ENCODE results near the gene DZIP1. TPM values are rescaled to one million over a fixed set of nuclear protein-coding genes. Genes with fewer than 3 reads are reported as not detected.

DZIP1 gene
- total RNA-seq, 1 donor from 2014 or later = 1.2 TPM

DNA sequence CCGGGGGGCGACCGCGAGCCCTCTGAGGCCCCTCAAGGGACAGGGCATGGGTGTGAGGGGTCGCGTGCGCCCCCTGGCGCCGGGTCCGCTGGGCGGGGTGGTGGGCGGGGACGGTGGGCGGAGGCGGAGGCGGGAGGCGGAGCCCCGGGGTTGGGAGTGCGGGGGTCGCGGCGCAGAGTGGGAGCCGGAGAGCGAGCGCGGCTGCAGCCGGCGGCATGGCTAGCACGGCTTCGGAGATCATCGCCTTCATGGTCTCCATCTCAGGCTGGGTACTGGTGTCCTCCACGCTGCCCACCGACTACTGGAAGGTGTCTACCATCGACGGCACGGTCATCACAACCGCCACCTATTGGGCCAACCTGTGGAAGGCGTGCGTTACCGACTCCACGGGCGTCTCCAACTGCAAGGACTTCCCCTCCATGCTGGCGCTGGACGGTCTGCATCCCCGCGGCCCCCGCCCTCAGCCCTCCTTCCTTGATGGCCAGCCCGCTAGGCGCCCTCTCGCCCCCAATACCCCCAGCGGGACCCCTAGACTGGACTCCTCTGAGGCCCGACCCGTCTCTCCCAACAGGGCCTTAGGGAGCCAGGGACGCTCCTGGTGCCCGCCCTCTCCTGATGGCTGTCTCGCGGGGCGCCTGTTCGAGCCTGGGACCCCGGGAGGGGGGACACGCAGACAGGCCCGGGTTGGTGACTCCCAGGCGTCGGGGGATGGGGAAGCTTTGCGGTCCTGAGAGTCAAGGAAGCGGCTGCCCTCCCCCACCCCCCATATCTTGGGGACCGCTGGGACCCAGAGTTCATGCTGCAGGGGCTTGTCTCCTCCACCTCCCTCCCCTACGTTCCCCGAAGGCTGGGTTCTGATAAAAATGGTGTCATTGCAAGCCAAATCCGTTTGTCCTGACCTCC lies 91.7 kb downstream of the DZIP1 start, which contains the start of gene CLDN10:
TSS of gene CLDN10 (plus strand) at position 182 of the 903 bp plus-strand sequence. CDS start at position 216, 34 bp downstream.
- ATAC-seq = peak; percentile 31
- DNase-seq (ENCODE audit: low spot score) = no peak

DNA sequence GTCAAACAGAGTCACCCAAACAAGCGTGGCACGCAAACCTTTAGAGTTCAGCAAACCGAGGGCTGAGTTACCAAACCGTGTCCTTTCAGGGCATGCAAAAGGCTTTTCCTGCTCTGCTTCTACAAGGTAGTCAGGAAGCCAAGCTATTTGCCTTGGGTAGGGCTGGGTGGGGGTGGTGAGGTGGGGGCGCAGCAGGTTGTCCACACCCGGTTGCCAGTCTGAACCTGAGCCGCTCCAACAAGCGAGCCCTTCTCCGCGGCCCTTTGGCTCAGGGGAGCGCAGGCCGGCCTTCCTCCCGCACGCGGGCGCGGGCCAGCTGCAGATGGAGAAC lies 92.3 kb downstream of the DZIP1 start:
- DNase-seq (ENCODE audit: low spot score) = no peak
- no peak for ATAC-seq

DNA sequence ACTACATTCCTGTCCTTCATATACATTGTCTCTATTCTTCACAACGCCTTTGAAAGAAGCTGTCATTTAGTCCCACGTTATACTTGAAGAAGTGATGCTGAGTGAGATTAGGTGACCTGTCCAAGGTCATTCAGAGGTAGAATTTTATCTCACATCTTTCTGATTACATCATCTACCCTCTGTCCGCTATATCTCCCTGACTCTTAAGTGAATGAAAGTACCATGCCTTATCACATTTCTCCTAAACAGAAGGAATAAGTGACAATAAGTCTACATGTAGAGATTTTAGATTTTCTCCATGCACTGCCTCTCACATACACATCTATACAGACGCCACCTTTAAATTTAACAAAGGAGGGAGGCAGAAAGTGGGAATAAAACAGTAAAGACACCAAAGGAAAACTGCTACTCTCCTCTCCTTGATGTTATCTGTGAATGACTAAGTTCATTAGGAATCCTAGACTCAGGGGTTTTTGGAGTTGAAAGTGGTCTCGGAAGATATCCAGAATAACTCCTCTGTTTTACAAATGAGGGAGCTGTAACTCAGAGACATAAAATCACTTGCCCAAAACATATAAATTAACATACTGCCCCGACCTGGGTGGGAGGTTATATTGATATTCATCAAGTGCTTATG lies 96.9 kb downstream of the DZIP1 start:
- ATAC-seq (no peak), DNase-seq (ENCODE audit: low spot score) (no peak)

DNA sequence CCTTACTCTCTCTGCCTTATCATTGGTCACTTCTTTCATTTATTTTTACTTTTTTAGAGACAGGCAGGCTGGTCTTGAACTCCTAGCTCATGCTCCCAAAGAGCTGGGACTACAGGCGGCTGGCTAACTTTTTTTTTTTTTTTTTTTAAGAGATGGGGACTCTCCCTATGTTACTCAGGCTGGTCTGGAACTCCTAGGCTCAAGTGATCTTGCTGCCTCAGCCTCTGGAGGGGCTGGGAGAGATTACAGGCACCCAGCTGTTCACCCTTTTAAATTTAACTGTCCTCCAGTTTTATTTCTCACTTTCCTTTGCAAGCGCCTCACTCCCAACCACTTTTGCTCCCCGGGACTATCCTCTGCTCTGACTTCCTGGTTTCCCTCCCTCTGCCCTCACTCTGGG lies 97.6 kb downstream of the DZIP1 start:
- no peak for ATAC-seq
- DNase-seq (ENCODE audit: low spot score) = no peak

DNA sequence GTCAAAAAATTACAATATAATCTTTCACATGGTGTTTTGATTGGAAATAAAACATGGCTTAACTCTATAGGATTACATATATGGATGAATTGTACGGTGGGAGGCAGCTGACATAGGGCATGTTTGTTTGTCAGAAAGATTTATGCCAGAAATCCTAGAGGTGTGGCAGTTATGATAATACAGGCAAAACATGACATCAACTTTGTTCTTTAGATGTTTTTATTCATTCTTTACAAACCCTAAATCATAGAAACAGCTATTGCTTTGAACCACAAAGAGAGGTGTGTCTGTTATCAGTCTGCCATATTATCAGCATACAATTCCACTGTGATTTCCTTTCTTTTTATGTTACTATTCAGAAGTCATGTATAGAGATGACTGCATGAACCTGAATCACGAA lies 100.2 kb downstream of the DZIP1 start:
- DNase-seq (ENCODE audit: low spot score) (no peak), ATAC-seq (no peak)

DNA sequence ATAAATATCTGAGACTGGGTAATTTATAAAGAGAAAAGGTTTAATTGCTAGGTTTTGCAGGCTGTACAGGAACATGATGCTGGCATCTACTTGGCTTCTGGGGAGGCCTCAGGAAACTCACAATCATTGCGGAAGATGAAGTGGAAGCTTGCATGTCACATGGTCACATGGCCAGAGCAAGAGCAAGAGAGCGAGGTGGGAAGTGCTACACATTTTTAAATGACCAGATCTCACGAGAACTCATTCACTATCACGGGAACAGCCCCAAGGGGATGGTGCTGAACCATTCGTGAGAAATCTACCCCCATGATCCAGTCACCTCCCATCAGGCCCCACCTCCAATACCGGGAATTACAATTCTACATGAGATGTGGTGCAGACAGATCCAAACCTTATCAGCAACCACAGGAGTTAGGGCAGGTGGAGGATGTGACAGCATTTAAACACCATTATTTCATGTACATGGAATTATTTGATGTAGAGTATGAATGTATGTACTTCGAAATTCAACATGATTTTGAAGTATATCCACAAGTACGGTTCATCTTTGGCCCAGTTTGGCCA lies 102.5 kb downstream of the DZIP1 start:
- ATAC-seq (no peak), DNase-seq (ENCODE audit: low spot score) (no peak)

DNA sequence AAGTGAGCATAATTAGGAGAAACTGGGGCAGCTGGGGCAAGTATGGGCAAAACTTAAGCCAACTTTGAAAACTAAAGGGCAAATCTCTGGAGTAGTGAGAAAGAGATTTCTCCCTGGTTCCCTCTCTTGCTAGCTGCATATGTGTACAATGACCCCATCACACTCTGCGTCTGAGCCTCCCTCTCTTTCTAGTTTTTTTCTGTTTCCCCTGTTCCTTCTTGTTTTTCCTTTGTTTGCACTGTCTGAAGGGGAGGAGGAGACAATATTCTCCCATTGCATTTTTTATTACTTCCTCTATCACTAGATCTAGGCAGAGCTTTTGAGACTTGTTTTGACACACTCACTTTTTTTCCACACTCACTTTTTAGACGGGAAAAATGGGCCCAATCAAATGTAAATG lies 103.2 kb downstream of the DZIP1 start:
- ATAC-seq = no peak

DNA sequence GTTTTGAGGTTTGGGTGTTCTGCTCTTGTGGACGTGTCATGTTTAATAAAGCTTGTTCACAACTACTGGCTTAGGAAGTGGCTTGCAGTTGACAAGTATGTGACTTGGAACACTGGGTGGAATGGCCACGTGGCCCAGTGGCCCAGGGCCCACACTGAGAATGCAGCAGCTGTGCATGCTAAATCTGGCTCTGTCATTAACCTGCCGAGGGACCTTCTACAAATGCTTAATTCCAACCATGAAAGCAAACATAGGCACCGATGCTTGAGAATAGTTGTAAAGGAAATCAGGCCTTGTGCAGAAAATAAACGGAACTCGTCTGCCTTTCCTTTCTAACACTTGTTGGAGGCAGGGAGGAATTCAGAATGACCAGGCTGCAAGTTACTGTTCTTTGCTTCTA lies 103.6 kb downstream of the DZIP1 start:
- ATAC-seq = no peak

More for the DNA sequence above, 103.2 kb downstream of the DZIP1 start:
- no peak for DNase-seq (ENCODE audit: low spot score)

DNA sequence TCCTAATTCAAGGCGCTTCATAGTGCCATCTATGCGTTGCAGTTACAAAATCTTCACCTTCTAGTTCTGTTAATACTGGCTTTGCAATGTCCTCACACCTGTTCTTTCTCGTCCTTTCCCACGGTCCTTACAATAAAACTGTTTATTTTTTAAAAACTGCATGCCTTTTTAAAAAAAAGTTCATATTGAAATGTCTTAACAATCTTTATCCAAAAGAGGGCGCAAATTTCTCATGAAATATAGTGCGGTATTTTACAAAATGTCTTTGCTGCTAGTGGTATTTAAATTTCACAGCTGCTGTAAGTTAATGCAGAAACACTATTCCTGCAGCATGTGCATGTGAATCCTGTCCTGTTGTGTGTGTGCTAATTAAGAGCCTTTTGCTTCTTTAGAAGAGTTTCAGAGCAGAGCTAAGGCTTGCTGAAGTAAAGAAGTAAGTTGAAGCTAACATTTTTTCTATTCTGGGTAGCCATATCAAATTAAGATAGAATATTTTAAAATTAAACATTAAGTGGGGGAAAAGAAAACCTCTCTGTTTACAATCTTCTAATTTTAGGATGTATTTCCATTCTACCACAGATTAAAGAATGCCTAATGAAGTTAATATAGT lies 107.8 kb downstream of the DZIP1 start:
- DNase-seq (ENCODE audit: low spot score) (no peak), ATAC-seq (peak; percentile 49)

More for the DNA sequence above, 103.6 kb downstream of the DZIP1 start:
- DNase-seq (ENCODE audit: low spot score) = no peak

DNA sequence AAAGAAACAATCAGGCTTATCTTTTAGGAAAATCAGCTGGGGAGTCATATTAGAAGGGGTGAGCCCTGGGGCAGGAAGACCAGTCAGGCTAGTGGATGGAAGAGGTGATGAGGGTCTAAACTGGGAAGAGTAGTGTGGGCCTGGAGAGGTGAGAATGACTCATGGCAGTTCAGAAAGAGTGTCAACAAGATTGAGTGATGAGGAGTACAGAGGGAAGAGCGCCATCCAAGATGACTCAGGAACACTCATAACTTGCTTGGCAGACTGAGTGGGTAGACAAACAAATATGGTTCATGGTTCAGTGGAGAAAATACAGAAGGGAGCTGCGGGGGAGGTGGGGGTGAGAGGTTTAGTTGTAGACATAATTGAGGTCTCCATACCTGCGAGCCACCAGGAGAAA lies 109.3 kb downstream of the DZIP1 start:
- peak; percentile 70 for ATAC-seq

DNA sequence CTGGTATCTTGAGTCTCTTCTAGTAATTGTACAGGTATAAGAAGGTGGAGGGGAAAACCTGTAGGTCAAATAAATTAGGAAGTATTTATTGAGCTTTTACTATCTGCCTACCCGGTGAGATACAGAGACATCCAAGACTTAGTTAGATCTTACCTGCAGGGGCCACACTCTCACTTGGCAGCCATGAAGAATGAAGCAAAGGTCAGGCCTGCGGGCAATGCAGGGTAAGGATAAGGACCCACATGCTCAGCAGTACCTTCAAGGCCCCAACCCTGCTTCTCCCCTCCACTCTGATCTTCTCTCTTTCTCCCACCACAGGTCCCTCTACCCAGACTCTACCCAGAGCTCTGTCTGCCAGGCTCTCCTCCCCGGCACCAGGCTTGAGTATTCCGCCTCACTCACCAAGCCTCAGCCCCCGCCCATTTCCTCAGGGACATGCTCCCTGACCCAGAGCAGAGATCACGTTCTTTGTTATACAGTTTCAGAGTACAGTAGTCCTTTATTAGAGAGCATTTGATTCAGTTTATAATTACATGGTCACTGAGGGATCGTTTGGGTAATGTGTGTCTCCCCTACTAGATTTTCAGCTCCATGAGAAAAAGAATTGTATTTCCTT lies 110.9 kb downstream of the DZIP1 start:
- no peak for DNase-seq (ENCODE audit: low spot score)

More for the DNA sequence above, 109.3 kb downstream of the DZIP1 start:
- DNase-seq (ENCODE audit: low spot score) = no peak

DNA sequence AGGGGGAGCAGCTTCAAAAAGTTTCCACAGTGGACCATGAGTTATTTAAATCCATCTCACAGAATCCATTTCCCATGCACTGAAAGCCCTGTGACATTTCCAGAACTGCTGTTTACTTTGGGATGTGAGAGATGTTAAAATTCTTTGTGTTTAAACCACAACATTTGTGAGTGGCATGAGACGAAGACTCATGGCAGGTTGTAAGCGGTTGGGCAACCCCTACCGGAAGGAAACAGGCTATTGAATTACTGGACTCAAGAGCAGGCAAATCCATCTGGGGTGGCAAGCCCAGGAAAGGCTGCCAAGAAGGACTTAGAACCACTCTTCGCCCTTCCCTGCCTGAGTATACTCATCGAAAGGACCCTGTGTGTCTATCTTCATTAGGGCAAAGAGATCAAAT lies 114.3 kb downstream of the DZIP1 start:
- DNase-seq (ENCODE audit: low spot score) = no peak
- ATAC-seq = no peak

More for the DNA sequence above, 110.9 kb downstream of the DZIP1 start:
- no peak for ATAC-seq

Other genes with a start within 250 kb of the DZIP1 start
- gene CLDN10, start 92.0 kb downstream of the DZIP1 start, total RNA-seq = 2.6 TPM
- 50.7 TPM for gene DNAJC3, start 32.4 kb upstream of the DZIP1 start, total RNA-seq